Muscle layer of colon (tissue), 2 donors: Measurements from ENCODE around the gene ADAM17.
"Not testable (repeated sequence)": the region's sequence is repeated elsewhere in the genome, so short reads cannot be mapped to it uniquely, and the experiment has no call there.

Experiments used
- H3K27ac ChIP-seq: one replicate; pipeline ENCODE4 v1.7.0; 2013; ENCODE audit warnings: low read depth, mild to moderate bottlenecking, low read length, moderate library complexity
- H3K27me3 ChIP-seq, 2 donors: one replicate each; pipeline ENCODE4 v1.7.0; 2013; ENCODE audit warnings: low read length in 2 of 2, mild to moderate bottlenecking in 2 of 2; ENCODE audit not compliant: insufficient read depth in 2 of 2, control insufficient read depth in 1 of 2
- H3K36me3 ChIP-seq: one replicate; pipeline ENCODE4 v1.7.0; 2013; ENCODE audit warnings: mild to moderate bottlenecking, low read length; ENCODE audit not compliant: insufficient read depth
- H3K4me1 ChIP-seq: one replicate; pipeline ENCODE4 v1.7.0; 2013; ENCODE audit warnings: mild to moderate bottlenecking, low read length; ENCODE audit not compliant: insufficient read depth
- H3K4me3 ChIP-seq, 2 donors: one replicate each; pipeline ENCODE4 v1.7.0; 2013; ENCODE audit warnings: low read length in 2 of 2, low read depth in 1 of 2, mild to moderate bottlenecking in 1 of 2, moderate library complexity in 1 of 2
- H3K9ac ChIP-seq: one replicate; pipeline ENCODE4 v1.7.0; 2013; ENCODE audit warnings: low read length
- H3K9me3 ChIP-seq: one replicate; pipeline ENCODE4 v1.7.0; 2013; ENCODE audit warnings: mild to moderate bottlenecking, low read length
- donor health status: abdominal sarcoma.
- donor health status: Adenocarcinoma of cecum.

Gene ADAM17

GRCh38 chr2:9517118-9517782 lies 38.4 kb downstream of the ADAM17 start:
- Histone ChIP-seq H3K27me3 (no peaks in the 10 kb centered on the region), H3K4me3 (no peak overlapping the region), H3K9me3 (no peaks in the 10 kb centered on the region), H3K27ac (no peak overlapping the region), H3K36me3 (peaks cover 37% of the 10 kb centered on the region), H3K4me1 (no peaks in the 10 kb centered on the region), H3K9ac (no peak overlapping the region)

DNA sequence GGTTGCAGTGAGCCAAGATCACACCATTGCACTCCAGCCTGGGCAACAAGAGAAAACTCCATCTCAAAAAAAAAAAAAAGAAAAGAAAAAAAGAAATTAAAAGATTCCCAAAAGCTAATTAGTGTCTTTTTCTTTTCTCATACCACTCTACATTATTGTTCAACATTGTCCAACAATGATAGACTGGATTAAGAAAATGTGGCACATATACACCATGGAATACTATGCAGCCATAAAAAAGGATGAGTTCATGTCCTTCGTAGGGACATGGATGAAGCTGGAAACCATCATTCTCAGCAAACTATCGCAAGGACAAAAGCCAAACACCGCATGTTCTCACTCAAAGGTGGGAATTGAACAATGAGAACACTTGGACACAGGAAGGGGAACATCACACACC lies 41.7 kb downstream of the ADAM17 start:
- not testable (repeated sequence) for H3K4me3 ChIP-seq, H3K27me3 ChIP-seq, H3K9me3 ChIP-seq, H3K9ac ChIP-seq, H3K27ac ChIP-seq, H3K4me1 ChIP-seq
- peaks cover 25% of the 10 kb centered on the region for H3K36me3 ChIP-seq

DNA sequence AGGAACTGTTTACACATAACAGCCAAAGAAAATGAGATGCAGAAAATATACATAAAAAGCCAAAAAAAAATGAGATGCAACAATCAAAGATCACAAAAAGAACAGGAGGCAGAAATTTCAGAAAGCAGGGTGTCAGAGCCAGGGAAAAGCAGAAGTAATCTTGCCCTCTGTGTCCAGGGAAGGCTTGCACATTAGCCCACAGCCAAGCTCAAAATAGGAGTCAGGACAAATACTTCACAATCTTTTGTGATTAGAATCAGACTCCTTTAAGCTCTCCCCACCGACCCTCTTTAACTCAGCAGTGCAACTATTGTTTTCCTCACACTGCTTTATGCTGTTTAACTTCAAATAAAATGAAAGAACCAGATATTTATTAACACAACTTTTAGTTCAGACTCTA lies 46.7 kb downstream of the ADAM17 start:
- peaks cover 27% of the 10 kb centered on the region for H3K36me3 ChIP-seq
- no peak overlapping the region for H3K4me3 ChIP-seq

DNA sequence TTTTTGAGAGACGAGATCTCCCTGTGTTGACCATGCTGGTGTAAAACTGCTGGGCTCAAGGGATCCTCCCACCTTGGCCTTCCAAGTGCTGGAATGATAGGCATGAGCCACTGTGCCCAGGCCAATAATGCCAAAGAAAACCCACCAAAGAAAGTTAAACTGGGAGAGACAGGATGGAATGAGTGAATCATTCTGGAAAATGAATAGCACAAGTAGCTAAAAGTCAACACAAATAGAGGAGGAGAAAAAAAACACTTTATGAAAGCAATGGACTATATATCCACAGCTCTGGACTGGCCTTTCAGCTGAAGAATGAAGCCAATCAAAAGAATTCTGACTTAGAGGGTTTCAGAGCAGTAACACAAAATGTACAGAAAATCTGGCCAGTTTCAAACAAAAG lies 57.4 kb downstream of the ADAM17 start:
- H3K36me3 ChIP-seq, result peaks cover 50% of the 10 kb centered on the region
- no peaks in the 10 kb centered on the region for H3K27me3 ChIP-seq
- no peak overlapping the region for H3K27ac ChIP-seq
- H3K9me3 ChIP-seq, result no peaks in the 10 kb centered on the region
- peaks cover 9% of the 10 kb centered on the region for H3K4me1 ChIP-seq
- H3K9ac ChIP-seq, result no peak overlapping the region
- H3K4me3 ChIP-seq, result no peak overlapping the region

More for the DNA sequence above, 46.7 kb downstream of the ADAM17 start:
- Histone ChIP-seq H3K9ac (no peak overlapping the region), H3K27me3 (no peaks in the 10 kb centered on the region), H3K4me1 (no peaks in the 10 kb centered on the region), H3K27ac (no peak overlapping the region), H3K9me3 (no peaks in the 10 kb centered on the region)

DNA sequence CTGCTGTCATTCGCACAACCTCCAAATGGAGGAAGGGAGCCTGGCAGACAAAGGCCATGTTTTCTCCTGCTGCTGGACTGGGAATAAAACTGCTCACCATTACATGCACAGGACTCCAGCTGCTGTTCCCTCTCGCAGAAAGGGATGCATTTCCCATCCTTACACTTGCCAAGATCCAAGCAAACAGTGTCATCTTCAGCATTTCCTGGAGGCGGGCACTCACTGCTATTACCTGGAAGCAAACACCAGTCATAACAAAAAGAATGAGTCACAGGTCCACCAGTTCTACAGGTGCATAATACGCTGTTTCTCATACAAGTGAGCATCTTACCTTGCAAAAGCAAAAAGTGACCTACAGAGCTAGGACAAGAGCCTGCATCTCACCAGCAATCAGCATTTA lies 58.6 kb downstream of the ADAM17 start:
- Histone ChIP-seq H3K4me1 (peaks cover 9% of the 10 kb centered on the region), H3K36me3 (peaks cover 55% of the 10 kb centered on the region), H3K27me3 (no peaks in the 10 kb centered on the region), H3K4me3 (no peak overlapping the region), H3K9ac (no peak overlapping the region), H3K27ac (no peak overlapping the region), H3K9me3 (no peaks in the 10 kb centered on the region)

DNA sequence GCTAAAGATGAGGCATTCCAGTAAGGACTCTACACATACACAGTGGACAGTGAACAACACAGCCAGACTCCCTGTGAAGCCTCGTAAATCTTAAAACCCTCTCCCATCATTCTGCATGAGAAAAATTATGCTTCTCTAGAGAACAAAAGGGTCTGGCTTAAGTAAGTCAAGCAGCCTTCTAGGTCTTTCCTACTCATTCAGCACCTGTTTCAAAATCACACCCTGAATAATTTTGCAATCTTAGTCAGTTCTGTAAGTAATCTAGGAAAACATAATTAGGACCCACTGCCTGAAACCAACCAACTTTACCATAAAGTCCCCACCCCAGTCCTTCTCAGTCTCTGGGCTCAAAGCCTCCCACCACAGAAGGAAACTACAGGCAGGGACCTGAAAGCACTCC lies 61.5 kb downstream of the ADAM17 start:
- Histone ChIP-seq H3K4me1 (peaks cover 9% of the 10 kb centered on the region), H3K9ac (no peak overlapping the region), H3K9me3 (no peaks in the 10 kb centered on the region), H3K27ac (no peak overlapping the region), H3K27me3 (no peaks in the 10 kb centered on the region), H3K4me3 (no peak overlapping the region), H3K36me3 (peaks cover 66% of the 10 kb centered on the region)

DNA sequence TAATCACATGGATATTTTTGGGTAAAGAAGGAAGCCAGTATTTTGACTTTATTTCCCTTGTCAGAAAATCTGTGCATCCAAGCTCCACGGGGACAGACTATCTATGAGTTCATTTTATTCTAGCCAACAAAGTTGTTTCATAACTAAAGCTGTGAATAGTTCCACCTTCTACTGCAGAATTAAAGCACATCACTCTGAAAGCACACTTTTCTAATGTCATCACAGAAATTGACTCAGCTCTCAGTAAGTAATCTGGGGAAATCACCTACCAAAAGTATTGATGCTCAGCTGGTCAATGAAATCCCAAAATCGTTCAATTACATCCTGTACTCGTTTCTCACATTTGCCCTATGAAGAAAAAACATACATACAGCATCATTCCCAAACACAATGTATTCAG lies 62.2 kb downstream of the ADAM17 start:
- H3K9me3 ChIP-seq, result no peaks in the 10 kb centered on the region
- no peaks in the 10 kb centered on the region for H3K27me3 ChIP-seq
- H3K36me3 ChIP-seq, result peaks cover 72% of the 10 kb centered on the region
- H3K4me3 ChIP-seq, result no peak overlapping the region
- no peak overlapping the region for H3K9ac ChIP-seq
- H3K4me1 ChIP-seq, result peaks cover 4% of the 10 kb centered on the region
- no peak overlapping the region for H3K27ac ChIP-seq

GRCh38 chr2:9492927-9493326 lies 62.7 kb downstream of the ADAM17 start:
- Histone ChIP-seq H3K9ac (no peak overlapping the region), H3K27ac (no peak overlapping the region), H3K36me3 (peaks cover 77% of the 10 kb centered on the region), H3K4me3 (no peak overlapping the region), H3K4me1 (no peaks in the 10 kb centered on the region), H3K27me3 (no peaks in the 10 kb centered on the region), H3K9me3 (no peaks in the 10 kb centered on the region)

- H3K36me3 ChIP-seq, result peaks cover 84% of the 10 kb centered on the region
- no peaks in the 10 kb centered on the region for H3K27me3 ChIP-seq
- H3K4me3 ChIP-seq, result no peak overlapping the region
- H3K4me1 ChIP-seq, result no peaks in the 10 kb centered on the region
- no peak overlapping the region for H3K9ac ChIP-seq
- no peak overlapping the region for H3K27ac ChIP-seq
- no peaks in the 10 kb centered on the region for H3K9me3 ChIP-seq
These were observed 64.8 kb downstream of the ADAM17 start for GRCh38 chr2:9490789-9491188.

DNA sequence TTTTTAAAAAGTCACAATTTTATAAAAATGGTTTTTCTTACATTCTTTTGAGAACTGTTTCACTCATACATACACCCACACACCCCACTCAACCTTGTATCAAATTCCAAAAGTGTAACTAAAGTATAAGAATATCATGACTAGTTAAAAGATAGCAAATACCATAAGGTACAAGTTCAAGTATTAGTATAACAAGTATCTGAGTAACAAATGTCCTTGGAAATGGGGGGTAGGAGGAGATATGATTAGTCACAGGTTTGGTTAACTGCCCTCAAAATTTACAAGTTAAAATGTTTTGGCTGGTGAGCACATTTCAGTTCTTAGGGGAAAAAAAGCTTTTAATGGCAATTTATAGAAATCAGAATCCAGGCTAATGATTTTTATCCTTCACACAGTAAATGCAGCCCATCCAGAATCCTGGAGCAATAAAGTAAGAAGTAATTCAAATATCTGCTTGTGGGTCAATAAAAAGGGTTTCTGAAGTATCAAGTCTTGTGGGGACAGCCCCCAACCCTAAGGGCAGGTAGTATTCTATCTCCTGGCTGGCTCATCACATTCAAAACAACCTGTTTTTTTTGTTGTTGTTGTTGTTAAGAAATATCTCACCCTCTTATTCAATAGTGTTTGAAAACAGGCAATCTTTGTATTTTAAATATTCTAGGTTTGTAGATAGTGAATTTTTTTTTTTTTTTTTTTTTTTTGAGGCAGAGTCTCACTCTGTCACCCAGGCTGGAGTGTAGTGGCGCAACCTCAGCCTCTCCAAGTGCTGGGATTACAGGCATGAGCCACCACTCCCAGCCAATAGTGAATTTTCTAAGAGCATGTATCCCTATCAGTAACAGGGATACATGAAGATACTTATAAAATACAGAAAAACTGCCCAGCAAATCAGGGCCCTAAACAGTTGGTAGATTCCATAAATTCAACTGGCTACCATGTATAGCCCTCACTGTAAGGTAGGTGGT lies 66.8 kb downstream of the ADAM17 start:
- no peak overlapping the region for H3K27ac ChIP-seq
- H3K27me3 ChIP-seq, result no peaks in the 10 kb centered on the region
- H3K4me1 ChIP-seq, result no peaks in the 10 kb centered on the region
- no peaks in the 10 kb centered on the region for H3K9me3 ChIP-seq
- H3K9ac ChIP-seq, result no peak overlapping the region
- no peak overlapping the region for H3K4me3 ChIP-seq
- peaks cover 88% of the 10 kb centered on the region for H3K36me3 ChIP-seq

DNA sequence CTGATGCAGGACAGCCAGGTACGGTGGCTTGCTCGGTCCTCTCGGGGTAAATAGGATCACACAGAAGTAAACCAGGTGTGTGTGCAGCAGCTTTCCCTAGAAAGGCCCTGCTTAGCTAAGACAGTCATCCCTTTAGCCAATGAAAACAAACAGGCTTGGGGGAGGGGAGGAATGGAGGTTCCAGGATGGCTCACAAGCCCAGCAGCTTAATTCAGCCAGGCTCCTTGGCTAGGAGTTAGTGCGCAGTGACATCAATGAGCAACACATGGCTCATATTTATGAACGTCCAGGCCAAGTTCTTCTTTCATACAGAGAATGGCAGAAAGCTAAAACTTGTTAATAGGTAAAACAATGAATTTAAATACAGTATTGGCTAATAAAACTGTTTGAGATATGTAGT lies 71.1 kb downstream of the ADAM17 start:
- Histone ChIP-seq H3K4me1 (no peaks in the 10 kb centered on the region), H3K4me3 (no peak overlapping the region), H3K27ac (no peak overlapping the region), H3K36me3 (peaks cover 81% of the 10 kb centered on the region), H3K27me3 (no peaks in the 10 kb centered on the region), H3K9ac (no peak overlapping the region), H3K9me3 (no peaks in the 10 kb centered on the region)
